ENCODE results near the gene C17orf113.

Gene C17orf113

GRCh38 chr17:42050393-42051012, at the start of gene C17orf113:
TSS of gene C17orf113 (minus strand) at chr17:42050601. CDS start at chr17:42043376, 7,225 bp downstream.
- peak; percentile 45 for DNase-seq

DNA sequence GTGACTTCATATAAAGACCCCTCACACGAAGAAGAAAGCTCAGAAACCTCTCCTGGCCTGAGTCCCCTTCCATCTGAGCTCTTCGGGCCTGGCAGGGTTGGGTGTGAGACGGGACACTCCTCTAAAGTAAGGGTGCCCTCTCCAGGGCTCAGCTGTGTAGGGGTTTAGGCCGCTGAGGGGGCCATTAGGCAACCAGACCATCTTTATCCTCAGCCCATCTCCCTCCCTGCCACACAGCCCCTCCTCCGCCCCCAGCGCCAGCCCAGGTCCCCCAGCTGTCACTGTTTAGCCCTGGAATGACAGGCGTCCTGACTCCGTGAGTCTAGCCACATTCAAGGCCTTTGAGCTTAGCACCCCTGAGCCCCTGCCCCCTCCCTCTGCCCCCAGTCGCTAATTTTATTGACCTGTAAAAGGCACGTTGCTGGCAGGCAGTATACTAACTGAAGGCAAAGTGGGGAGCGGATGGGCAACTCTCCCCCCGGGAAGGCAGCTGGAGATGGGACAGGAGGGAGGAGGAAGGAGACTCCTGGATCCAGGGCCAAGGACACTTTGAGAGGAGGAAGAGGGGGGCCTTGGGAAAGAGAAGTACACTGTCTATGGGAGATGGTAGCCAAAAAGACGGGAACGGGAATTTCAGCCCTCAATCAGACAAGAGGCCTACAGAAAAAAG, 48.5 kb upstream of the C17orf113 start:
- no peak for DNase-seq

DNA sequence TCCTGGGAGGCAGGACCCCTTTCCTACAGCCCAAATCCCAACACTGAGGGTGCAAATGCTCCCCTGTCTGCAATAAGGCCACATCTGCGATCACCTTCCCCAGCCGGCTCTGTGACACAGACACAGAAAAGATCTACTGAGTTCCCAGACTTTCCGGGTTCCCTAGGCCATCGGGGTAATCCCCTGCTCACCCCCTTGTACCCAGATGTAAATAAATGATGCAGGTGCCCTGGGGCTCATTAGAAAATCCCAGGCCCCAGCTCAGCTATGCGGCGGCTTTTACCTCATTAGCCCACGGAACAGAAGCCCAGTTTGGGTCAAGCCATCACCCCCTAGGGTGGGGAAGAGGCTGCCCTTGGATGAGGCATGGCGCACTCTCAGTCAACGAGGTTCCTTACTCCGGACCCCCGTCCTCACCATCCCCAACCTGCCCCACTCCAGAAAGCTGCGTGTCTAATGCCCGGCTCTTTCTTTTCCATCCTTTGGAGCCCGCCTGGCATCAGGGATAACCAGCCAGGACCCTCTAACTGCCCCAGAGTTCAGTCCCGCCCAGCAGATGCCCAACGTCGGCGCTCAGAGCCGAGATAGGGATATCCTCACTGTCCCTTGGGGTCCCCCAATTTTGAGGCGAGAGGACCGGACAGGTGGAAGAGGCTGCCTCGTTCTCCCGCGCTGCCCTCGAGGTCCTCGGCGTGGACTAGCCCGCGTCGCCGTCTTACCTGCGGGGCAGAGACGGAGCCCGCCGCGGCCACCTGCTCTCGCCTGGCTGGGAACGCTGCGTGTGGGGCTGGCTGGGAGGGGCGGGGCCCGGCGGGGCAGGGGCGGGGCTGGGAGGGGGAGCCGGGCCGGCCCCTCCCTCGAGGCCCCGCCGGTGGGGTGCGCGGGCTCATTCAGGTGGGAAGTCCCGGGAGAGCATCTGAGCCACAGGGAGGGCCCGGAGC, 47.6 kb upstream of the C17orf113 start, which contains the start of gene ZNF385C:
TSS of gene ZNF385C (minus strand) at position 783 of the 941 bp plus-strand sequence. CDS start 35,417 bp downstream, outside the sequence.
- no peak for DNase-seq

DNA sequence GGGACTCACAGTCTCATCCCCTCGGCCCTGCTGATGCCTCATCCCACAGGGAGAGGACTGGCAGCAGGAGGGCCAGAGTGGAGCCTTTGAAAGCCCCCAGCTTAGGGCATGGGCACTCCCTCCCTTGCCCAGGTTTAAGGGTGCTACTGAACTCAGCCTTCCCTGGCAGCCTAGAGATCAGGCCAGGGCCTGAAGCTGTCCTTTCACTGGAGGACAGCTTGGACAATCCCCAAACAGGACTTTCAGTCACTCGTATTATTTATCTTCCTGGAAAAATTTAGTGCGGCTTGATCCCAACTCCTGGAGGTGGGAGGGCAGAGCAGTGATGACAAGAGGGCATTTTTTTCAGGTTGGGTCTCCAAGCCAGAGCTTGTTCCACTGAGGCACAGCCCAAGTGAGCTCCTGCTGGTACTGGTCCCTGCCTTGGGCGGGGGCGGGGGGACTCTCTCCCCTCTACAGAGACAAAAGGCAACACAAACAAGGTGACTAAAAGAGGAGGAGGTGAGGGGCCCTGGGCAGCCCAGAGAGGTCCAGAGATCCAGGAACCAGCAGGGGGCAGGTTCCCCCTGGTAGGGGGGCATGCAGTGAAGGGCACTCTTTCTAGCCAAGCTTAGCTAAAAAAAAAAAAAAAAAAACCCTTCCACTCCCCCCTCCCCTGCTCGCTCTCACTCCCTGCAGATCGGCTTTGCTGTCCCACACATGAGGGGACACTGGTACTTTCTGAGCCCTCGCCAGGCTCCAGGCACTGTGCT, 46.1 kb upstream of the C17orf113 start:
- no peak for DNase-seq

DNA sequence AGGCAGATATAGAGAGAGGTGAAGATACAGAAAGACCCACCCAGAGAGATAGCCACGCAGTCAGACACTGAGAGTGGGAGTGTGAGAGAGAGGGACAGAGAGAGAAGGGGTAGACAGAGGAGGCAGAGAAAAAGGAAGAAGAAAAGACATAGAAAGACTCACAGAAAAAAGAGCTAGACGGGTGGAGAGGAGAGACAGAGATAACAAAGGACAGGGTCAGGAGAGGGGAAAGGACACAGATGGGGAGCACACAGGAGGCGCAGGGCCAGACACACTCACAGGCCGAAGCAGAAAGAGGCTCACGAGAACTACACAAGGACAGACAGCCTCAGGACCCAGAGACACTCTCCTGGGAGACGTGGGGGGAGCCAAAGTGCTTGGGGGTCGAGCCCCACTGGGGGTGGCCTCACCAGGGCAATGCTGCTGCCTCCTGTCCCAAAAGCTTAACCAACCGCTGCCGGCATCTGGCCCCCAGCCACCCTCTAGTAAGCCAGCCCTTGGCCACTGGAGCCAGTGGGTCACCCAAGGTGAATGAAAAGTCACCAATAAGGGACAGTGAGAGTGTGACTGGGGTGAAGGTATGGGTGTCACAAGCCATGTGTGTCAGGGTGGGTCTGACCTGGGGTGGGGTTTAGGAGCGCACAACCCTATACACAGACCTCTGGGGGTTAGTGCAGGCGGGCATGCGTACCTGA, 44.1 kb upstream of the C17orf113 start:
- DNase-seq: no peak

DNA sequence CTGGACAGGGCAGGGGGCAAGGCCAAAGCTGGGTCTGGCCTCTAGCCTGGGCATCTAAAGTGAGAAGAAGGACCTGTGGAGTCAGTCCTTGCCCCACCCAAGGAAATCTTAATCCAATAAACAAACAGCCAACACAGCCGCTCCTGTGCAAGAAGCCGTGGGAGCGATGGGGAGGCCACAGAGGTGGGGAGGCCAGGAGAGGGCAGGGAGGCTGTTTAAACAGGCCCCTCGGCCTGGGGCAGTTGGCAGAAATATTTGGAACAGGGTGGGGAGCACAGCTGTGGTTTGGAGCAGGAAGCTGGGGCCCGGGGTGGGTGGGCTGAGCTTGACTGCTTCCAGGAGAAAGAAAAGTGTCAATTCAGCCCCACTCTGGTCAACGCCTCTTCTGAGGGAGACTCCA, 42.5 kb upstream of the C17orf113 start:
- DNase-seq: no peak

DNA sequence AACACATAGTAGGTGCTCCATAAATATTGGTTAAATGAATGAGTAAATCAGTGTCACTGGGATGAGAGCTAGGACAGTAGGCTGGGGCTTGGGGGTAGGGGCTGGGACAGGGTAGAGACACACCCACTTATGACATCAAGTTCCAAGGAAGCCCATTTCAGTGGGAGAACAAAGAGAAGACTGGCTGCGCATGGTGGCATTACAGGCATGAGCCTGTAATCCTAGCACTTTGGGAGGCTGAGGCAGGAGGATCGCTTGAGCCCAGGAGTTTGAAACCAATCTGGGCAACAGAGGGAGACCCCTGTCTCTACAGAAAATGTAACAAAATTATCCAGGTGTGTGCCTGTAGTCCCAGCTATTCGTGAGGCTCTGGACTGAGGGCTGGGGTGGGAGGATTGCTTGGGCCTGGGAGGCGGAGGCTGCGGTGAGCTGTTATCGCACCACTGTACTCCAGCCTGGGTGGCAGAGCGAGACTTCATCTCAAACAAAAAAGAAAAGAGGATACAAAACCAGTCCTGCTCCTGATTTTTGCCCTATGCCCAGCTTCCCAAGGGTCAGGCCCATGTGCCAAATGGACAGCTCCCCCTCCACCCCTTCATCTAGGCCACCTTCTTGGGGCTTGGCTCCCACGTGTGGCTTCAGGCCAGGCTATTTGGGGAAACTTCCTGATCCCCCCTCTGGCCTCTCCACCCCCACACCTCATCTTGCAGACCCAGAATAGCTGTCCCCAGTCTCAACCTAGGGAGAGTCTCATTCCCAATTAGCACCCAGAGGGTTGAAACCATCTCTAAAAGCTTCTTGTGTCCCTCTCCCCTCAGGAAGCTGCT, 40.8 kb upstream of the C17orf113 start:
- no peak for DNase-seq

GRCh38 chr17:42088736-42089135, 38.3 kb upstream of the C17orf113 start:
- DNase-seq: no peak

GRCh38 chr17:42087736-42088705, 37.6 kb upstream of the C17orf113 start:
- DNase-seq: peak; percentile 22

GRCh38 chr17:42087042-42087701, 36.8 kb upstream of the C17orf113 start:
- DNase-seq: no peak

- DNase-seq: no peak
Measured at GRCh38 chr17:42081516-42082129, 31.2 kb upstream of the C17orf113 start.

- DNase-seq: no peak
Measured at GRCh38 chr17:42079541-42079940, 29.1 kb upstream of the C17orf113 start.

DNA sequence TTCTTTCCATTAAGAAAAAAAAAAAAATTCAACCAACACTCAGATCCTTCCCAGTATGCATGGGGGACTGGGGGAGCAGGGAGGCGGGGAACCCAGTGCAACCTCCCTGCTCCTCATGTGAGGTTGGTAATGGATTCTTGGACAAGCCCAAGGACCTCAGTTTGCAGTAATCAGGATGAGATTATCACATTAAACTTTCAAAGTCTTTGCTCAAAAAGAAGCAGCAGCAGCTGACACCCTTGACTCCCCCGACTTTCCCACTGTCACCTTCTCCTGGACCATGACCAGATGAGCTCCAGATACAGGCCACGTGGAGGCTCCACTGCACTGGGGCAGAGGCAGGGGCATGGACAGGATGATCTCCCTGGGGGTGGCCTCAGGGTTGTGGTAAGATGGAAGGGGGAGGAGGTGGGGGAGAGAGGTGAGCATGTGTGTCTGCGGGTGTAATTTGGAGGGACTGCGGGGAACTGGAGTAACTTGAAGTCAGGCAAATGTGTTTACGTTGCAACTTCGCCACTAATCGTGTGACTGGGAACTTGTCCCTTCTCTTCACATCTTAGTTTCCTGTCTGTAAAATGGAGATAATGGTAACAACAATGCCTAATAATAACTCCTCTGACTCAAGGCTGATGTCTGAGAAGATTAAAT, 28.1 kb upstream of the C17orf113 start:
- DNase-seq: no peak

DNA sequence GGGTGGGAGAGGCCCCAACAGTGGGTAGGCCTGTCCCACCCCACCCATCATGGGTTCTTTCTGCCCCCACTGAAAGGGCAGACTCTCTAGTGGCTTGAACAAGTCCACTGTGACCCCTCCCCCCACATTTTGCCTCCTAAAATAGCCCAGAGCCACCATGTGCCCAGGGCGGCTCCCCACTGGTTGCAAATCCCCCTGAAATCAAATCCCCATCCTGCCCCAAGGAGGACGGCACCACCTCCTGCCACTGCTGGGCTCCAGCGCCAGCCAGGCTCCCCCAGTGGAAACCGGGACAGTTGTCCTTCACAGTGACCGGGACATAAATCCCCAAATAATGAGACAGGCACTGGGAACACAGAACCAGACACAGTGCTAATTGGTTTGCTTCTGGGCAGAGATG, 27.4 kb upstream of the C17orf113 start:
- no peak for DNase-seq

- no peak for DNase-seq
Measured at GRCh38 chr17:42076797-42077559, 26.6 kb upstream of the C17orf113 start.

DNA sequence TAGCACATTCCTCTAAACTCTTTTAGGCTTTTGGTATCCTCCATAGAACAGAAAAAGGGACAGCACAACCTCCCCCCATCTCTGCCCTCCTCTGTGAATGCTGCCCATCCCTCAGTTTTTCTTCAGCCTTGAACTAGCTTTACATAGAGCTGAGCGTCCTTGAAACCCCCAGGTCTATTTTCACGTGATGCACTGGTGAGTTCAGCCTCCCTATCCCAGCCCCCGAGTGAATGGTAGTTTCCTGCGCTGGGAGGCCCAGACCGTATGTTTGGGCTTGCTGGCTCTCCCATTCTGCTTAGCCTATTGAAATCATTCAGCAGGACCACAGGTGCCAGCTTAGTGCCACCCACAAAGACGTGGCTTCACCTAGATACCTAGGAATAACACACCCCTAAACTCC, 25.4 kb upstream of the C17orf113 start:
- no peak for DNase-seq
